Esophagus squamous epithelium (tissue), 5 donors: ENCODE measurements around the gene HAVCR2. TPM values are rescaled to one million over a fixed set of nuclear protein-coding genes. Genes with fewer than 3 reads are reported as not detected.

Experiments used
- DNase-seq: peaks from one replicate; lab custom pipeline; 2025; lab: John Stamatoyannopoulos, UW
- H3K27ac ChIP-seq, 4 donors: fragments of 200-600 bp; sonication (generic); one replicate each; pipeline ENCODE4 v1.5.1; 2016 to 2019; ENCODE audit warnings: mild to moderate bottlenecking in 1 of 4
- H3K27me3 ChIP-seq, 4 donors: fragments of 200-600 bp; sonication (generic); 1 replicate in 3 of 4; 2 replicates in 1 of 4; pipeline versions ENCODE4 v1.5.1 to v1.6.0; 2017 to 2021; ENCODE audit warnings: antibody characterized with exemption in 1 of 4
- H3K36me3 ChIP-seq, 3 donors: fragments of 200-600 bp; sonication (generic); one replicate each; pipeline ENCODE4 v1.5.1; 2016 to 2019
- H3K4me1 ChIP-seq, 3 donors: fragments of 200-600 bp; sonication (generic); one replicate each; pipeline ENCODE4 v1.5.1; 2017 to 2019
- H3K4me3 ChIP-seq, 4 donors: fragments of 200-600 bp; sonication (generic); 1 replicate in 3 of 4; 2 replicates in 1 of 4; pipeline ENCODE4 v1.5.1; 2016 to 2019; ENCODE audit warnings: mild to moderate bottlenecking in 2 of 4, moderate library complexity in 1 of 4
- H3K9me3 ChIP-seq, 3 donors: fragments of 200-600 bp; sonication (generic); one replicate each; pipeline ENCODE4 v1.5.1; 2016 to 2019
- CTCF ChIP-seq, 6 experiments: fragments of 450-650 bp in 4 of 6; fragments of 200-600 bp in 2 of 6; sonication (generic) in 2 of 6; IDR thresholded peaks; one replicate each; pipeline ENCODE4 v1.5.1; 2016 to 2019; ENCODE audit warnings: antibody characterized with exemption in 6 of 6, mild to moderate bottlenecking in 4 of 6, moderate library complexity in 4 of 6
- POLR2A ChIP-seq, 4 donors: fragments of 450-650 bp; IDR thresholded peaks; one replicate each; pipeline ENCODE4 v1.6.1; 2017; ENCODE audit warnings: antibody characterized with exemption in 4 of 4, mild to moderate bottlenecking in 4 of 4, moderate library complexity in 3 of 4
- WGBS, 2 donors: methylation state at CpG; one replicate each; pipeline ENCODE4 v1.1.5; 2018; 5-methylcytosine and 5-hydroxymethylcytosine counted together
- intact Hi-C: fragments of 100-400 bp; cut with DNase I; formaldehyde crosslinking; loops from one replicate; pipeline ENCODE4 v1.15.0; 2022
- total RNA-seq, 4 donors: library from RNA; depleted of rRNA; stranded (reverse); fragments of >200 nt; gene quantifications; one replicate each; pipeline ENCODE4 v1.1.0, GENCODE V29; 2016
- donor health status: DM: yes; HTN: yes; CAD: no.

The HAVCR2 gene
- total RNA-seq, 4 donors from 2014 or later: 0.45 to 5.3 (median 3.5) TPM

DNA sequence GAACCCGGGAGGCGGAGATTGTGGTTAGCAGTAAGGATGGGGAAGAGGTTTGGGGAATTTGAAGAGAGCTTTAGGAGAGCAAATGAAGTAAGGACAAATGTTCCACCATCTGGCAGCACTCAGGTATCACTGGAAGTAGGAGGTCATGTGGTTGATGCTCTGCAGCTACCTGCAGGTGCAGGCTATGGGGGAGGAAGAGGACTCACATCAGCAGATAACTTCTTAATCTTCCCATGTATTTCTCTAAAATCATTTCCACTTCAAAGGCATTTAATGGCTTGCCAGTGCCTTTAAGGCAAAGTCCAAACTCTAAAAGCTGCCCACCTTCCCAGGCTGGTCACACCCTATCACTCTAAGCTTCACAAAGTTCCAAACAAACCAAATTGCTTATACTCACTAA, 41.8 kb downstream of the HAVCR2 start:
- Histone ChIP-seq H3K27me3 (no peaks in the 10 kb centered on the region), H3K27ac (no peak overlapping the region), H3K4me3 (no peak overlapping the region), H3K36me3 (no peaks in the 10 kb centered on the region), H3K4me1 (no peaks in the 10 kb centered on the region), H3K9me3 (no peaks in the 10 kb centered on the region)
- 47 to 71% methylated on average over 2 of the region's 2 CpGs for WGBS, 2 donors
- no peak for DNase-seq
- TF ChIP-seq CTCF (IDR thresholded peaks at IDR 0.05) (no peak), POLR2A (IDR thresholded peaks at IDR 0.05) (no peak)
- intact Hi-C loops: no loop called here

GRCh38 chr5:157066080-157066479, 42.8 kb downstream of the HAVCR2 start:
- no peak overlapping the region for H3K27ac ChIP-seq
- intact Hi-C loops: no loop called here
- H3K4me1 ChIP-seq: no peaks in the 10 kb centered on the region
- H3K9me3 ChIP-seq: no peaks in the 10 kb centered on the region
- no peak for DNase-seq
- H3K27me3 ChIP-seq: no peaks in the 10 kb centered on the region
- TF ChIP-seq POLR2A (IDR thresholded peaks at IDR 0.05): no peak
- no peak for TF ChIP-seq CTCF (IDR thresholded peaks at IDR 0.05)
- H3K4me3 ChIP-seq: no peak overlapping the region
- 87 to 88% methylated on average over 2 of the region's 2 CpGs for WGBS, 2 donors
- H3K36me3 ChIP-seq: no peaks in the 10 kb centered on the region

- no peak overlapping the region for H3K4me3 ChIP-seq
- TF ChIP-seq CTCF (IDR thresholded peaks at IDR 0.05) (no peak), POLR2A (IDR thresholded peaks at IDR 0.05) (no peak)
- H3K9me3 ChIP-seq: no peaks in the 10 kb centered on the region
- H3K27me3 ChIP-seq: no peaks in the 10 kb centered on the region
- DNase-seq: no peak
- no peaks in the 10 kb centered on the region for H3K36me3 ChIP-seq
- 66 to 80% methylated on average over 4 of the region's 4 CpGs for WGBS, 2 donors
- H3K27ac ChIP-seq: no peak overlapping the region
- intact Hi-C loops: no loop called here
- H3K4me1 ChIP-seq: no peaks in the 10 kb centered on the region
Observed at GRCh38 chr5:157063776-157064430, 44.9 kb downstream of the HAVCR2 start.

DNA sequence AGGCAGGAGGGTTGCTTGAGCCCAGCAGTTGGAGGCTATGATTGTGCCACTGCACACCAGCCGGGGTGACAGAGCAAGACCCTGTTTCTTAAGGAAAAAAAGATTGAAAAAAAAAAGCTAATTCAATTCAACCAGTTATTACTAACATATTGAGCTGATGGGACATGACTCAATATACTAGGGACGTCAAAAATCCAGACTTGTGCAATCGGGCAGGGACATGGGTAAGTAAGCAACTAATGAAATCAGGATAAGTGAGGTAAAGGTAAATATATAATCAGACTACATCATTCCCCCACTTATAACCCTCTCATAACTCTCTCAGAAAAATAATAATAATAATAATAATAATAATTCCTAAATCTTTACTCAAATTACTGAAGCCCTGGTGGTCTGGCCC, 49.0 kb downstream of the HAVCR2 start:
- Histone ChIP-seq H3K27ac (no peak overlapping the region), H3K9me3 (no peaks in the 10 kb centered on the region), H3K36me3 (no peaks in the 10 kb centered on the region), H3K4me1 (no peaks in the 10 kb centered on the region), H3K4me3 (no peak overlapping the region), H3K27me3 (no peaks in the 10 kb centered on the region)
- WGBS, 2 donors: 73 to 85% methylated on average over 3 of the region's 3 CpGs
- no peak for TF ChIP-seq CTCF (IDR thresholded peaks at IDR 0.05)
- no peak for TF ChIP-seq POLR2A (IDR thresholded peaks at IDR 0.05)
- intact Hi-C loops: no loop called here
- no peak for DNase-seq

DNA sequence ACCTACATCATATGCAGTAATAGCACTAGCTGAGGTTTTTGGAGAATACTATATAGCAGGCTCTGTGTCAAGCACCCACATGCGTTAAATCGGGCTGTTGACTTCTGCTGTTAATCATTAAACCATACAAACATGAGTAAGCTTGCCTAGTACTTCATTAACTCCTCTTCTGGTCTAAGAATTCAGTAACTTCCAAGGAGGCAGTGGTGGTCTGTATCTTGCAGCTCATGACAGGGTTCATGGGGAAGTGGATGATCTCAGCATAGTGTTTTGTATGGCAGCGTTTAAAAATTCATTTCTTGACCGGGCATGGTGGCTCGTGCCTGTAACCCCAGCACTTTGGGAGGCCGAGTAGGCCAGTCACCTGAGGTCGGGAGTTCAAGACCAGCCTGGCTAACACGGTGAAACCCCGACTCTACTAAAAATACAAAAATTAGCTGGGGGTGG, 49.7 kb downstream of the HAVCR2 start, which contains the start of gene HAVCR1:
Gene HAVCR1 (minus strand): TSS at position 24 of the 447 bp plus-strand sequence. CDS start 1,173 bp downstream, outside the sequence.
- no peaks in the 10 kb centered on the region for H3K9me3 ChIP-seq
- no peak within 1 kb of the TSS for H3K4me3 ChIP-seq
- H3K4me1 ChIP-seq: no peaks in the 10 kb centered on the region
- no peak for DNase-seq
- no peaks in the 10 kb centered on the region for H3K36me3 ChIP-seq
- TF ChIP-seq CTCF (IDR thresholded peaks at IDR 0.05) (no peak), POLR2A (IDR thresholded peaks at IDR 0.05) (no peak)
- H3K27me3 ChIP-seq: no peaks in the 10 kb centered on the region
- intact Hi-C loops: no loop called here
- 60 to 75% methylated on average over 7 to 9 of the region's 9 CpGs for WGBS, 2 donors
- no peak within 1 kb of the TSS for H3K27ac ChIP-seq
